ENCODE measurements around the gene ABCF1. TPM values are rescaled to one million over a fixed set of nuclear protein-coding genes. Genes with fewer than 3 reads are reported as not detected.

ABCF1 gene
- total and polyA plus RNA-seq, 9 of the 15 experiments (the other 6 are each of a cell fraction or from before 2014, with no cell fraction given) = 41.6 to 193 (median 102) TPM

GRCh38 chr6:30556066-30556905 lies 15.0 kb upstream of the ABCF1 start, which contains the start of gene GNL1 (continued):
- TF ChIP-seq ZNF316 (IDR thresholded peaks at IDR 0.05) (no peak; the same call in 1 of the 2 replicates), ZKSCAN1 (IDR thresholded peaks at IDR 0.05; ENCODE audit: low read depth, low read length) (no peak), FOSL1 (tag; conservative IDR thresholded peaks at IDR 0.05) (peak; percentile 28; the same call in 1 of the 2 replicates), POLR2A (conservative IDR thresholded peaks at IDR 0.05) (peak; percentile 8), BRD4 (IDR thresholded peaks at IDR 0.05) (peak; percentile 62; the same call in 1 of the 2 replicates), RFX7 (CRISPR knock-in tag; IDR thresholded peaks at IDR 0.05) (no peak), TBL1XR1 (IDR thresholded peaks at IDR 0.05; ENCODE audit: low read length in 2 of 2) (peak in 1 of 2 experiments; percentile 28; a peak in 1 of 4 replicates), NRF1 (conservative IDR thresholded peaks at IDR 0.05 in 1 of 2, IDR thresholded peaks at IDR 0.05 in 1 of 2) (peak; percentile 2 to 55; a peak in 3 of 4 replicates), IRF2 (CRISPR knock-in tag; IDR thresholded peaks at IDR 0.05) (no peak), ZNF436 (CRISPR knock-in tag; IDR thresholded peaks at IDR 0.05) (no peak), USF2 (CRISPR knock-in tag; IDR thresholded peaks at IDR 0.05) (no peak), PHF8 (IDR thresholded peaks at IDR 0.05; ENCODE audit: borderline replicate concordance, low read length) (peak; percentile 43; the same call in 1 of the 2 replicates), ZNF57 (CRISPR knock-in tag; IDR thresholded peaks at IDR 0.05) (no peak), ZNF766 (CRISPR knock-in tag; conservative IDR thresholded peaks at IDR 0.05) (no peak), POLR2AphosphoS5 (IDR thresholded peaks at IDR 0.05; ENCODE audit: control insufficient read depth, insufficient read depth, low read depth, low read length) (peak; percentile 51; the same call in 1 of the 2 replicates), ZHX1 (conservative IDR thresholded peaks at IDR 0.05; ENCODE audit: low read length) (no peak), NEUROD1 (IDR thresholded peaks at IDR 0.05; ENCODE audit: borderline replicate concordance, low read depth, low read length, partially characterized antibody) (peak; percentile 77), MAZ (CRISPR knock-in tag; conservative IDR thresholded peaks at IDR 0.05 in 1 of 2, IDR thresholded peaks at IDR 0.05 in 1 of 2) (peak; percentile 87 to 96), STAT5A (IDR thresholded peaks at IDR 0.05; ENCODE audit: borderline replicate concordance, low read length) (0 out of 2 replicates have a peak, but pooled peaks have one; percentile 30)
- TF ChIP-seq, protein P1, sequence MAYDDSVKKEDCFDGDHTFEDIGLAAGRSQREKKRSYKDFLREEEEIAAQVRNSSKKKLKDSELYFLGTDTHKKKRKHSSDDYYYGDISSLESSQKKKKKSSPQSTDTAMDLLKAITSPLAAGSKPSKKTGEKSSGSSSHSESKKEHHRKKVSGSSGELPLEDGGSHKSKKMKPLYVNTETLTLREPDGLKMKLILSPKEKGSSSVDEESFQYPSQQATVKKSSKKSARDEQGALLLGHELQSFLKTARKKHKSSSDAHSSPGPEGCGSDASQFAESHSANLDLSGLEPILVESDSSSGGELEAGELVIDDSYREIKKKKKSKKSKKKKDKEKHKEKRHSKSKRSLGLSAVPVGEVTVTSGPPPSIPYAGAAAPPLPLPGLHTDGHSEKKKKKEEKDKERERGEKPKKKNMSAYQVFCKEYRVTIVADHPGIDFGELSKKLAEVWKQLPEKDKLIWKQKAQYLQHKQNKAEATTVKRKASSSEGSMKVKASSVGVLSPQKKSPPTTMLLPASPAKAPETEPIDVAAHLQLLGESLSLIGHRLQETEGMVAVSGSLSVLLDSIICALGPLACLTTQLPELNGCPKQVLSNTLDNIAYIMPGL (CRISPR knock-in tag; IDR thresholded peaks at IDR 0.05) = peak; percentile 70; the same call in 1 of the 2 replicates
- TF ChIP-seq, protein P2, sequence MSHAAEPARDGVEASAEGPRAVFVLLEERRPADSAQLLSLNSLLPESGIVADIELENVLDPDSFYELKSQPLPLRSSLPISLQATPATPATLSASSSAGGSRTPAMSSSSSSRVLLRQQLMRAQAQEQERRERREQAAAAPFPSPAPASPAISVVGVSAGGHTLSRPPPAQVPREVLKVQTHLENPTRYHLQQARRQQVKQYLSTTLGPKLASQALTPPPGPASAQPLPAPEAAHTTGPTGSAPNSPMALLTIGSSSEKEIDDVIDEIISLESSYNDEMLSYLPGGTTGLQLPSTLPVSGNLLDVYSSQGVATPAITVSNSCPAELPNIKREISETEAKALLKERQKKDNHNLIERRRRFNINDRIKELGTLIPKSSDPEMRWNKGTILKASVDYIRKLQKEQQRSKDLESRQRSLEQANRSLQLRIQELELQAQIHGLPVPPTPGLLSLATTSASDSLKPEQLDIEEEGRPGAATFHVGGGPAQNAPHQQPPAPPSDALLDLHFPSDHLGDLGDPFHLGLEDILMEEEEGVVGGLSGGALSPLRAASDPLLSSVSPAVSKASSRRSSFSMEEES (CRISPR knock-in tag; IDR thresholded peaks at IDR 0.05) = no peak

All from K562 (cell line).